NOMO-1 treated with DMSO at 0.1 percent for 48 hours (cell line): ENCODE measurements around the gene TRIM40.

Source experiments
- DNase-seq: peaks from one replicate; lab custom pipeline; 2025; ENCODE audit not compliant: unreplicated experiment; lab: John Stamatoyannopoulos, UW

TRIM40 gene

DNA sequence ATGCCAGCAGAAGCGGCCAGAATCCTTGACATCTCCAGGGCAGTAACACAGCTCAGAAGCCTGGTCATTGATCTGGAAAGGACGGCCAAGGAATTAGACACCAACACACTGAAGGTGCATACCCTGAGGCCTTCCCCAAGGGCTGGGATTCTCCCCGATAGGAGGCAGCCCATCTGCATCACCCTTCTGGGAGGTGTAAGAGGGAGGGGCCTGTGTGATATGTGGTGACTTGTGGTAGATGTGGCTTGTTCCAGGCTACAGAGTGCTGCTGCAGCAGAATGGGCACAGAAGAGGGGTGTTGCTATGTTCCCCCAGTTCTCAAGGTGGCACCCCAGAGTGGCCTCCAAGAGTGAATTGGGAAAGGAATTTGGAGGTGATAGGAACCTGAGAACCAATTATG is 11.2 kb downstream of the TRIM40 start:
- no peak for DNase-seq

DNA sequence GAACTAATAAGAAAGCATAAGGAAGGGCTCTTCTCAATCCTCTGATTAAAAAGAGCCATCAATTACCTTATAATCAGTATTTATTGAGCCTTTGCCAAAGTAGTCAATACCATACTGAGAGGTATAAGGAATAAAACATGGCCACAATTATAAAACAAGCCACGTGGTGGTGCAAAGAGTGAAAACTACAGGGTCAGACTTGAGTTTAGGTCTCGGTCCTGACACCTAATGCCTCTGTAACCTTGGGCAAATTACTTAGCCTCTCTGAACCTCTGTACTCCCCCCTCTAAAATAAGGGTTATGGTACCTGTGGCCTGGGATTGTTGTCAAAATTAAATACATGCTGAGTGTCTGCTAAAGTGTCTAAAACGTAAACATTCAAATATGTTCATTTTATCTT is 13.3 kb downstream of the TRIM40 start:
- no peak for DNase-seq

DNA sequence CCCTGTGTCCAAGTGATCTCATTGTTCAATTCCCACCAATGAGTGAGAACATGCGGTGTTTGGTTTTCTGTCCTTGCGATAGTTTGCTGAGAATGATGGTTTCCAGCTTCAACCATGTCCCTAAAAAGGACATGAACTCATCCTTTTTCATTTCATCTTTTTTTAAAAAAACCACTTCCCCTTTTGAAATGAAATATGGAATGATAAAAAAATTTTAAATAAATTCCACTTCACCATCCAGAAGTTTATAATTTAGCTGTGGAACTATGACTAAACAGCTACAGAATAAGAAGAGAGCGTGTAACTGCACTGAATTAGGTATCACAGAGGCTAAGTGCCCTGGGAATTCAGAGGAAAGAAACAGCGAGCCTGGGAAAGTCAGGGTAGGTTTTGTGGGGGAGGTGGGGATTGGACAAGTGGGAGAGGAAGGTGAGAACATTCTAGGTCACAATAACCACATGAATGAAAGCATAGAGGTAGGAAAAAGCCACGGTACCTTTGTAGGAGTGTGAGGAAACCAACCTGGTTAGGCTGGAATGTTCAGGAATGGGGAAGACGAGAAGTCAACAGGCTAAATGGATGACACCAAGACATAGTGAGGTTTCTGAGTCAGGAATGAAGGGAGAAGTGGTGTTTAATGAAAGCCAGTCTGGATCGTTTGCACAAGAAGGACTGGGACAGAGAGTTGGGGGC is 14.1 kb downstream of the TRIM40 start:
- DNase-seq, result no peak

DNA sequence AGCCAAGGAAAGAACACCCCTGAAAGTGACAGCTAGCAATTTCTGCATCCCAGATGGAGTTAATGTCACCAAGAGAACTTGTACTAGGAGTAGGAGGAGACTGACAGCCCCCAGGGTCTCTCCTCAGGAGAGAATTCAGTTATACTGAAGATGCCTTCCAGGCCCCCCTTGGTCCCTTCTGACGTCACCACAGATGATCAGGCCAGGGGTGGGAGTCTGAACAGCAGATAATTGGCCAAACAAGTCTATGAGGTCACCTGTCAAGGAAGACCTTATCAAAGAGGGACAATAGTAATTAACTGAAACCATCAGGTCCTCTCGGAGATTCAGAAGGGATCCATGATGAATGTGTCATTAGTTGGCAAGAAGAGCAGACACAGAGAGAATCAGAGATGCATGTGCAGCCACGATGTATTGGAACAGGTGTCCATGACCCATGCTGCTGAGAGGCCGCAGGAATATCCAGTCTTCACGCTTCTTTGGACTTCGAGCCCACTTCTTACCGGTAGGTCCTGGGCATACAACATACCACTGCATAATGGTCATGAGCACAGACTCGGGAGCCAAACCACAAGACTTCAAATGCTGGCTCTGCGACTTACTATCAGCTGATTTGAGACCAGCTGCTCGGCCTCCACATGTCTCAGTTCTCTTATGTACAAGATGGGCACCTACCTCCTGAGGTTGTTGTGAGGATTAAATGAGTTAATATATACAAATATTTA is 14.9 kb downstream of the TRIM40 start:
- DNase-seq, result no peak

DNA sequence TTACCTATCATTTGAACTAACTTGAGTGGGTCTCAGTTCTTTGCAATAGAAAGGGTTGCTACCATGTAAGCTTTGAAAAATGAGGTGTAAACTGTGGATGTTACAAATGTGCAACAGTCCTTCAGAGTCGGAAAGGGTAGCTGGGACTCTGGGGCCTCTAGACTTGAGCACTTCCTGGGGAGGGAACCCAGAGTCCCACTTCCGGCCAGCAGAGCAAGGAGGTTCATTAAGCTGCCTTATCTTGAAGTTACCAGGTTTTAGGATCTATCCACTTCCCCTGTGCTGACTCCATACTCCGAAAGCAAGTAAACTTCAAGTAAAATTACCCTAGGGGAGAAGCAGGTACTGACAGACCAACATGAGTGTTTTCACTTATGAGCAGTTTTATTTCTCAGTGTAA is 15.6 kb downstream of the TRIM40 start:
- no peak for DNase-seq

DNA sequence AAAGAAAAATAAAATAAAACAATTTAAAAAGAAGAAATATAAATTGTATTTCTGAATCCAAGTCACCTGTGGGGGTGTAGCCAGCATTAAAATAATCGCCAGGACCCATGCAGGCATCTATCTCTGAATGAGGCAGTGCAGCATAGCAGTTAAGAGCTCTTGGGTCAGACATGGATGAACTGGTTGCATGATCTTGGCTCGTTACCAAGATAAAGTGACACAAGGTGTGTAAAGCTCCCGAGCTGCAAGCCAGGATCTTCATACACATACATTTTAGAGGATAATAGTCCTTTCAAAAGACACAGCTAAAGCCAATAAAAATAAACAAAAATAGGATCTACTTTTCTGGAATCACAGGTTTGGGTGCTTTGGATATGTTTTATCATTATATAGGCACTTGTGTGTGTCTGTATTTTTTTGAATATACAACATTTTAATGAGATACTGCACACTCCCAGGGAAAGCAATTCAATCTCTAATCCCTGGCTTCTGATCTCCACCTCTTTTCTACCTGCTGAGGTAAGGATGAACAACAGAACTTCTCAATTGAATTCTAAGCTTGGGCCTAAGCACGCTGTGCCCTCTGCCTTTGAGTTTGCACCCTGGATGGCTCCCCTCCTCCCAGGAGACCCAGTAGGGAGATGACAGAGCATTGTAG is 16.2 kb downstream of the TRIM40 start:
- DNase-seq, result no peak

DNA sequence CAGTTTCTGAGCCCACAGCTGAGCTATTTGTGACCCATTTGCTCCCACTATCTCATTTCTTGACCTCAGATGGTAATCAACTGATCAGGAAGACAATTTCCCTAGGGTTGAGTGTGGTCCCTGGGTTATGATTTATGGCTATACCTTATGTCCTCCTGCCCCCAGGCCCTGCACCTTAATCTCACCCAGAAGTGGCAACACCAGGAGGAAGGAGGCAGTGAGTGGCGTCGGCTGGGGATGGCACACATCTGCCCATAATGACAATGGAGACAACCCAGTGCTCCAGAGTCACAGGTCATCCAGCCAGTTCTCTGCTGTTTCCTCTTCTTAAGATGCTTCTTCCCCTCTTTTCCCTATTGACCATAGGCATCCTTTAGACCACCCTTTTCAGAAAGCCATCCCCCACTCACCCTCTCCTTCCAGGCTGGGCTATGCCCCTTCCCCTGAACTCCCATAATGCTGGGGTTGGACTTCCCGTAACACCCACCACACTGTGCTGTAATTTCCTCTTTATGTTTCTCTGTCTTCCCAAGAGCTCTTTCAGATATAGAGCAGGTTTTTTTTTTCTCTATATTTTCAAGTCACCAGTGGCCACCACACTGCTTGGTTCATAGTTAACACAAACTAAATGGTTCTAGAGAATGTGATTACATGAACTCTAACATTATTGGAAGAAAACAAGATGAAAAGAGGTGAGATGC is 17.1 kb downstream of the TRIM40 start:
- DNase-seq, result no peak

DNA sequence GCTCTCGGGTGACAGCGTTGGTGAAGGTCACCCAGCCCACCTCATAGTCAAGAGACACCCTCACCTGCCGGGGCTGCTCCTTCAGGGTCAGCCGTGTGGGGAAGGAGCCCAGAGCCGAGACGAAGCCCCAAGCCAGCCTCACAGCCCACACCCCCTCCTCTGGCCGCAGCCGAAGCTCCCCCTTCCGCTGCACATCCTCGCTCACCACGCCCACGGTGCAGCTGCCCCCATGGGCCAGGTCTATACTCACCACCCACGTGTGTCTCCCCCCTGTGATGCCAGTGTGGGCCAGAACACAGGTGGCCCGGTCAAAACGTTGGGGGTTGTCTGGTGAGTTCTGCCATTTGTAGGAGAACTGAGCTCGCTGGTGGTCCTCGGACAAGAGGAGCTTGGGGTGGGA is 18.1 kb downstream of the TRIM40 start:
- no peak for DNase-seq

DNA sequence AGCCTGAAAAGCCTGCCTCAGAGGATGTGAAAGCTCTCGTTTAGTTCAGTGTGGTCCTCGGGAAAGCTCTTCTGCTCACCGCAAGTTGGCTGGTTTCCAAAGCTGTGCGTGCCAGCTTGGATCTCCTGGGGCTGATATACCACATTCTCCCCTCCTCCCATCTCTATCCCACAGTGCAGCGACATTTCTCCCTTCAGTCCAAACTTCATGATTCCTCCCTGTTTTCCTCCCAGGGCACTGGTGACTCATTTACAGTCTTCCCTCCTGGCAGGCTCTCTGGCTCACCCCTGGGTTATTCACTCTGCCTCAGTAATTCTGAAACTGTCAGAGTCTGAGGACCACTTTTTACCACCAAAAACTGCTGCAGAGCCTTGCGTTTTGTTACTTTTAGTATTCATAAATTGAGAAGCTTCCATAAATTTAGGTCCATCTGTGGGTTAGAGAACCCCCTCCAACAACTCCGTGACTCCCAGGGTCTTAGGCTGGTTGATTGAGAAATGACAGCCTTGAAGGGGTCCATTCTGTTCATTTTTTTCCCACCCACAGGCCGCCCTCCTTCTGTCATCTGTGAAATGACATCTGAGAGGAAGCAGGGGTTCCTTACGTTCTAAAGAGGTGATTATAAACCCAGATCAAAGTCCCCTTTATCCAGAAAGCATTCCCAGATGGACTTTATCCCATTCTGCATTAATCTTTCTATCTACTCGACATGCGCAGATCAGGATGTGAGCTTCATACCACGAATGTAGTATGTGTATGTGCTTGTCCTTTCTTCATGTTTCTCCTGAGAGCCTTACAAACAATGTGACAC is 19.0 kb downstream of the TRIM40 start:
- no peak for DNase-seq

DNA sequence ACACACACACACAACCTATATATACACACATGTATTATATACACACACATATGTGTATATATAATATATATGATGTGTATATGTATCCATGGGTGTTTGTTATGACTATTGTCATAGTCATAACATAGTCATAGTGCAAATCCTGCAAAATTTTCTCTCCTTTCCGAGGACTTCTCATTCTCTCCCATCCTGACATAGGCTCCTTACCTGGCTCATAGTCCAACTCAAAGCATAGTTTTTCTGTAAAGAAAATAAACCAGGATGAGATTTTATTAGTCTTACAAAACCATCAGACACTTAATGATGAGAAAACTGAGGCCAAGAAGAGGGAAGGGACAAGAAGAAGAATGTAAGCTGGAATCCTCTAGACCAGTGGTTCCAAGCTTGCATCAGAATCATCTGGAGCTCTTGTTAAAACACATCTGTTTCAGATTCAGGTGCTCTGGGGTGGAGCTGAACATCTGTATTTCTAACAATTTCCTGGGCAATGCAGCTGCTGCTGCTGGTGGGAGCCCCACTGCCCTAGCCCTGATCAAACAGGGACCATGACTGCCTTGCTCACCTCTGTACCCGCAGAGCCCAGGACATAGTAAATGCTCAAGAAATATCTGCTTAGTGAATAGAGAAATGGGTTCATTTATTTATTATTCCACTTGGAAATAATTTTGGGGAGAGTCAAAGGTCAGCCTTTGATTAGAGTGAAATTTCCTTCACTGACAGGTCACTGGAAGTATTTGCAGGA is 19.8 kb downstream of the TRIM40 start:
- DNase-seq, result no peak

DNA sequence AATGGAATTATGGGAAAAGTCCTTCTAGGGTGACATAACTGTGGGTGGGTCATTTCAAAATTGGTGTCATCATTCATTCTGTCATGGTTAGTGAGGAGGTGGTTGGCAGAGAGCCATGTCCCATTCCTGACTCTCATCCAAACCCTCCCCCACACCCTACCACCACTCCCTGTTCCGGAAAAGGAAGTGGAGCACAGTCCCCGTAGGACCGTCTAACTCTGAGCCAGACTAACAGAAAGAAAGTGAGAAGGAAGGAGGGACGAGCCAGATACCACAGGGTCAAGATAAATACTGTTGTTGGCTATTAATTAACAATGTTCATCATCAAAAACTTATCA is 20.3 kb downstream of the TRIM40 start:
- DNase-seq, result no peak

DNA sequence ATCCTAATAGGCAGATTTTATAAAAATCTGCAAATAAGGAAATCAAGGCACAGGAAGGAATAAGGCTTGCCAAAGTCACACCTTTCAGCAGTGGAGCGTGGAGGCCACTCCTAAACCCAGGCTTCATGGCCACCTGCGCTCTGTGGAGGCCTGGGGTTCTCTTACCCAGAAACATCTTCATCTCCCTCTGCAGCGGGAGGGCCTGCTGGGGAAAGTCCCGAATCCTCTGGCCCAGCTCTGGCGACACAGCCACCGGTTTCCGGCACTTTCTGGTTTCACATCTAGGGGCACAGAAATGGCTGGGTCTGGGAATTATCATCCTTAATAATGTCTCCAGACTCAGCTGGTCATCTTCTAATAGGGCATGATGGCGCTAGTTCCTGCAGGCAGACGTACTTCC is 20.8 kb downstream of the TRIM40 start:
- no peak for DNase-seq

DNA sequence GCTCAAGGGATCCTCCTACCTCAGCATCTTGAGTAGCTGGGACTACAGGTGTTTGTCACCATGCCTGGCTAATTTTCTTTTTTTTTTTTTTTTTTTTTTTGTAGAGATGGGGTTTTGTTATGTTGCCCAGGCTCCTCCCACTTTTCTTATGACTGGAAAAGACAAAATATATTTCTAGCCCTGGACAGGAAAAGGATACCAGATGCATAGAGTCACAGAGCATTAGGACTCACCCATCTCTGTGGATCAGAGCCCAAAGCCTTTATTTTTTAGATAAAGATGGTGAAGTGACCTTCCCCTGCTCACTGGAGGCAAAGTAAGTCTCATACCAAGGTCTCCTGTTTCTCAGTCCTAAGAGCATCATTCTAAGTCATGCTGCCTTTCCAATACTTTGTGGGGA is 21.6 kb downstream of the TRIM40 start:
- no peak for DNase-seq

DNA sequence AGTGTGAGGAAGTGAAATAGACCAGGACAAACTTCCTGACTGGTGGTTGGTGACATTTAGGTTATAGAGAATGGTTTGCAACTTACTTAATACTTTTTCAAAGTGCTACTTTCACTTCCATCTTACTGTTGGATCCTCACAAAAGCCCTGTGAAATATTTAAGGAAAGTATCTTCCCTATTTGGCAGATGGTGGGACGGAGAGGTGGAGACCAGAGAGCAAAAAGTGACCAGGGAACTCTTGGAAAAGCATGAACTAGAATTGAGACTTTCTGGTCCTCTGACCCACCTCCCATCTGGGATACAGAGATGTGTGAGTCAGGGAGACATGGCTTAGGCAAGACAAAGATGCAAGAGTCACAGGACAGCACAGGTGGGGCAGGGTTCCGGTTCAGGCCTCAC is 22.1 kb downstream of the TRIM40 start:
- DNase-seq, result no peak

DNA sequence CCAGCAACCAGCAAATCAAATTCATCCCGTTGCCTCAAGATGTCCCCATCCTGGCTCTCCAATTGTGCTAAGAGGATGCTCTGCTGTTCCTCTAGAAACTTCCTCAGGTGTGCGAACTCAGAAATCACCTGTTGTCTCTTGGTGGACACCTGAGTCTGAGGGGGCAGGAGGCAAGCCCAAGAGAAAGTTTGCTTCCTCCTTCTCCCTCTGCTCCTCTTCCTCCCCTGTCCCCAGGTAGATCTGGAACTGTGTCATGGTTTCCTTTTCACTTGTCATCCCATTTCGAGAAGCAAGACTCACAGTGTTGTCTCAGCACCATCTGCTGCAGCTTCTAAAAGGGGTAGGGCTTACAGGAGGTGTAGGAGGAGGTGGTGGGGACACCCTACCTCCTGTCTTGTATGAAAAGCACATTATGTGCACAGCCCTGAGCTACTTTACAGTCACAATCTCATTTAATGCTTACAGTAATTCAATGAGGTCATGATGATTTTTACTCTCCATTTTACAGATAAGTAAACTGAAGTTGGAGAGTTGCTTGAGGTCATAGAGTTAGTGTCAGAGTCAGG is 22.6 kb downstream of the TRIM40 start:
- no peak for DNase-seq

DNA sequence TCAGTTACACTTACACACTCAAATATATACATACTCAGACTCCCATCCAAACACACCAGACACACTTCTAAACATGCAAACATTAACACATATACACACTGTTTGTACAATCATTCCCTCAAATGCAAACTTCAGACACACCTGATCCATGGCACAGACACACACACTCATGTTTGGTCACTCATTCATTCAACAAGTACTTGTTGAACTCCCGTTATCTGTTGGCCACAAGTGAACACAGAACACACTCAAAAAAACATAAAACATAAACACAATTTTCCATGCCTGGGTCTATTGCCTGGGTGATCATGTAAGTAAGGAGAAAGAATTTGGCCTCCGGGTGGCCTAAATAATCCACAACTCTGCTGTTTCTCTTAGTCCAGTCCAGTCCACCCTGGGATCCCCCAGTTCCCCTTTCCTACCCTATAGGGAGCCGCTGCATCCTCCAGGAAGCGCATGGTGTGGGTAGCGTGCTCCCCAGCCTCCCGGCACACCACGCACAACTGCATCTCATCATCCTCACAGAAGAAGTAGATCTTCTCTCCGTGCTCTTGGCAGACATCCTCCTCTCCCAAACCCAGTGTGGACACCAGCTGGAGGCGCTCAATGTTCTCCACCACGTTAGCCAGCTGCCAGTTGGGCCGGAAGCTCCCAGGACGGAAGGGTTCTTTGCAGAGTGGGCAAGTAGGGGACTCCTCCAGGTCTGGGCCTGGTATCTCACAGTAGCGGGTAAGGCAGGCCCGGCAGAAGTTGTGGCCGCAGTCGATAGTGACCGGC is 24.3 kb downstream of the TRIM40 start:
- DNase-seq, result no peak

DNA sequence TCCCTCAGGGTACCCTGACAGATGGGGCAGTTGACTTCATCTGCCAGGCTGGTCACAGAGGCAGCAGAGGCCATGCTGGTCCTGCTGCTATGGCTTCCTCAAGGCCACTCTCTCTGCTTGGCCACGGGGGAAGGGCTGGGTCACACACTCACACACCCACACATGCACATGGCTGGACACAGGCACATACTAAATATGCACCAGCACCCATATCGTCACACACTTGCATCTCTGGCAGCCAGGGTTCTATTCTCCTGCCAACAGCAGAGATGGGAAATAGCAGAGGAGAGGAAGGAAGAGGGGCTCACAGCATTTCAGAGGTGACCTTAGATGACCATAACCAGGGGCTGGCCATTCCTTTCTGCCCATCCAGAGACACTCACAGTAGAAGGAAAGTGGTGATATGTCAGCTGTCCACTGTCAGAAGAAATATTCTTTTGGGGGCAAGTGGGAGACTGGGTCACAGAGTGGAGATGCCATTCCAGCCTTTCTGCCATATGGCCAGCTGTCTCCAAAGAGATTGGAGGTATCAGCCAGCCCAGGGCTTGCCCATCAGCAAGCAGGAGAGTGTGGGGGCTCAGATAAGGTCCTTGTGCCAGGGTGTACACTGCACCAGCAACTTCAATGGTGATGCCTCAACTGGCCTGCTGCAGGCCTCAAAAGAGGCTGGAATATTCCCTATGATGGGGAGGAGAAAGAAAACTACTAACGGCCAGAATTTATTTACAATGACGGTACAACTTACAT is 25.0 kb downstream of the TRIM40 start, which contains the start of gene TRIM10:
Gene TRIM10 (minus strand): TSS at position 427 of the 747 bp plus-strand sequence. CDS start 353 bp downstream, at position 74.
- no peak for DNase-seq
